Measurements from ENCODE around the gene PXDN. TPM values are rescaled to one million over a fixed set of nuclear protein-coding genes. Genes with fewer than 3 reads are reported as not detected.
"Not testable (repeated sequence)": the region's sequence is repeated elsewhere in the genome, so short reads cannot be mapped to it uniquely, and the experiment has no call there.

PXDN gene
- polyA plus RNA-seq, 1 donor, result 60.6 TPM

- DNase-seq, result no peak
- no peak overlapping the region for H3K27ac ChIP-seq (ENCODE audit: low read length)
Observed at GRCh38 chr2:1625281-1626001, 118.9 kb downstream of the PXDN start.

GRCh38 chr2:1623906-1624445 lies 120.3 kb downstream of the PXDN start:
- no peak overlapping the region for H3K4me3 ChIP-seq (ENCODE audit: low read length)
- H3K27me3 ChIP-seq (ENCODE audit: control insufficient read depth, insufficient read depth, low read length), result no peaks in the 10 kb centered on the region
- 90% methylated on average over 2 of the region's 16 CpGs for WGBS (ENCODE audit: insufficient coverage, low lambda C conversion rate)
- DNase-seq, result no peak
- H3K9me3 ChIP-seq (ENCODE audit: control insufficient read depth, low read depth, low read length), result no peaks in the 10 kb centered on the region
- H3K4me1 ChIP-seq (ENCODE audit: control insufficient read depth, insufficient read depth, low read length), result peaks cover 5% of the 10 kb centered on the region
- H3K36me3 ChIP-seq (ENCODE audit: control insufficient read depth, insufficient read depth, low read length), result no peaks in the 10 kb centered on the region
- H3K27ac ChIP-seq (ENCODE audit: low read length), result no peak overlapping the region

More at GRCh38 chr2:1625281-1626001, 118.9 kb downstream of the PXDN start:
- Histone ChIP-seq H3K4me3 (ENCODE audit: low read length) (no peak overlapping the region), H3K9me3 (ENCODE audit: control insufficient read depth, low read depth, low read length) (no peaks in the 10 kb centered on the region), H3K4me1 (ENCODE audit: control insufficient read depth, insufficient read depth, low read length) (peaks cover 5% of the 10 kb centered on the region), H3K36me3 (ENCODE audit: control insufficient read depth, insufficient read depth, low read length) (no peaks in the 10 kb centered on the region), H3K27me3 (ENCODE audit: control insufficient read depth, insufficient read depth, low read length) (no peaks in the 10 kb centered on the region)
- WGBS (ENCODE audit: insufficient coverage, low lambda C conversion rate), result no CpG with 5 or more reads among the region's 20 CpGs

GRCh38 chr2:1622521-1623200 lies 121.7 kb downstream of the PXDN start:
- H3K27me3 ChIP-seq (ENCODE audit: control insufficient read depth, insufficient read depth, low read length), result no peaks in the 10 kb centered on the region
- no peaks in the 10 kb centered on the region for H3K9me3 ChIP-seq (ENCODE audit: control insufficient read depth, low read depth, low read length)
- WGBS (ENCODE audit: insufficient coverage, low lambda C conversion rate), result no CpG with 5 or more reads among the region's 11 CpGs
- H3K27ac ChIP-seq (ENCODE audit: low read length), result no peak overlapping the region
- H3K4me3 ChIP-seq (ENCODE audit: low read length), result no peak overlapping the region
- no peaks in the 10 kb centered on the region for H3K36me3 ChIP-seq (ENCODE audit: control insufficient read depth, insufficient read depth, low read length)
- DNase-seq, result no peak
- peaks cover 11% of the 10 kb centered on the region for H3K4me1 ChIP-seq (ENCODE audit: control insufficient read depth, insufficient read depth, low read length)

GRCh38 chr2:1621976-1622375 lies 122.3 kb downstream of the PXDN start:
- not testable (repeated sequence) for H3K27me3 ChIP-seq (ENCODE audit: control insufficient read depth, insufficient read depth, low read length); H3K9me3 ChIP-seq (ENCODE audit: control insufficient read depth, low read depth, low read length); H3K4me3 ChIP-seq (ENCODE audit: low read length); H3K27ac ChIP-seq (ENCODE audit: low read length); DNase-seq; H3K36me3 ChIP-seq (ENCODE audit: control insufficient read depth, insufficient read depth, low read length)
- H3K4me1 ChIP-seq (ENCODE audit: control insufficient read depth, insufficient read depth, low read length), result peaks cover 13% of the 10 kb centered on the region
- no CpG with 5 or more reads among the region's 3 CpGs for WGBS (ENCODE audit: insufficient coverage, low lambda C conversion rate)

GRCh38 chr2:1621501-1621900 lies 122.8 kb downstream of the PXDN start:
- no peak for DNase-seq
- H3K36me3 ChIP-seq (ENCODE audit: control insufficient read depth, insufficient read depth, low read length), result no peaks in the 10 kb centered on the region
- no peaks in the 10 kb centered on the region for H3K27me3 ChIP-seq (ENCODE audit: control insufficient read depth, insufficient read depth, low read length)
- H3K4me3 ChIP-seq (ENCODE audit: low read length), result no peak overlapping the region
- H3K4me1 ChIP-seq (ENCODE audit: control insufficient read depth, insufficient read depth, low read length), result peaks cover 13% of the 10 kb centered on the region
- WGBS (ENCODE audit: insufficient coverage, low lambda C conversion rate), result no CpG with 5 or more reads among the region's 13 CpGs
- H3K9me3 ChIP-seq (ENCODE audit: control insufficient read depth, low read depth, low read length), result no peaks in the 10 kb centered on the region
- H3K27ac ChIP-seq (ENCODE audit: low read length), result no peak overlapping the region

GRCh38 chr2:1621041-1621440 lies 123.3 kb downstream of the PXDN start:
- no peak overlapping the region for H3K27ac ChIP-seq (ENCODE audit: low read length)

GRCh38 chr2:1620081-1620480 lies 124.2 kb downstream of the PXDN start:
- DNase-seq, result no peak
- Histone ChIP-seq H3K36me3 (ENCODE audit: control insufficient read depth, insufficient read depth, low read length) (no peaks in the 10 kb centered on the region), H3K27ac (ENCODE audit: low read length) (no peak overlapping the region), H3K9me3 (ENCODE audit: control insufficient read depth, low read depth, low read length) (no peaks in the 10 kb centered on the region), H3K4me3 (ENCODE audit: low read length) (no peak overlapping the region), H3K4me1 (ENCODE audit: control insufficient read depth, insufficient read depth, low read length) (peaks cover 9% of the 10 kb centered on the region), H3K27me3 (ENCODE audit: control insufficient read depth, insufficient read depth, low read length) (no peaks in the 10 kb centered on the region)
- 100% methylated on average over 1 of the region's 11 CpGs for WGBS (ENCODE audit: insufficient coverage, low lambda C conversion rate)

More at GRCh38 chr2:1621041-1621440, 123.3 kb downstream of the PXDN start:
- no CpG with 5 or more reads among the region's 11 CpGs for WGBS (ENCODE audit: insufficient coverage, low lambda C conversion rate)
- H3K4me1 ChIP-seq (ENCODE audit: control insufficient read depth, insufficient read depth, low read length), result peaks cover 13% of the 10 kb centered on the region
- H3K4me3 ChIP-seq (ENCODE audit: low read length), result no peak overlapping the region
- H3K9me3 ChIP-seq (ENCODE audit: control insufficient read depth, low read depth, low read length), result no peaks in the 10 kb centered on the region
- no peaks in the 10 kb centered on the region for H3K36me3 ChIP-seq (ENCODE audit: control insufficient read depth, insufficient read depth, low read length)
- no peak for DNase-seq
- no peaks in the 10 kb centered on the region for H3K27me3 ChIP-seq (ENCODE audit: control insufficient read depth, insufficient read depth, low read length)

- H3K36me3 ChIP-seq (ENCODE audit: control insufficient read depth, insufficient read depth, low read length), result no peaks in the 10 kb centered on the region
- H3K4me3 ChIP-seq (ENCODE audit: low read length), result no peak overlapping the region
- H3K4me1 ChIP-seq (ENCODE audit: control insufficient read depth, insufficient read depth, low read length), result peaks cover 9% of the 10 kb centered on the region
- H3K9me3 ChIP-seq (ENCODE audit: control insufficient read depth, low read depth, low read length), result no peaks in the 10 kb centered on the region
- no peak for DNase-seq
- no peaks in the 10 kb centered on the region for H3K27me3 ChIP-seq (ENCODE audit: control insufficient read depth, insufficient read depth, low read length)
- no peak overlapping the region for H3K27ac ChIP-seq (ENCODE audit: low read length)
- no CpG with 5 or more reads among the region's 10 CpGs for WGBS (ENCODE audit: insufficient coverage, low lambda C conversion rate)
Observed at GRCh38 chr2:1619556-1619955, 124.8 kb downstream of the PXDN start.

- no peak overlapping the region for H3K27ac ChIP-seq (ENCODE audit: low read length)
- H3K9me3 ChIP-seq (ENCODE audit: control insufficient read depth, low read depth, low read length), result no peaks in the 10 kb centered on the region
- H3K4me1 ChIP-seq (ENCODE audit: control insufficient read depth, insufficient read depth, low read length), result peaks cover 9% of the 10 kb centered on the region
- no peak overlapping the region for H3K4me3 ChIP-seq (ENCODE audit: low read length)
- no peaks in the 10 kb centered on the region for H3K36me3 ChIP-seq (ENCODE audit: control insufficient read depth, insufficient read depth, low read length)
- no CpG with 5 or more reads among the region's 3 CpGs for WGBS (ENCODE audit: insufficient coverage, low lambda C conversion rate)
- no peak for DNase-seq
- H3K27me3 ChIP-seq (ENCODE audit: control insufficient read depth, insufficient read depth, low read length), result no peaks in the 10 kb centered on the region
Observed at GRCh38 chr2:1618974-1619373, 125.3 kb downstream of the PXDN start.

GRCh38 chr2:1618191-1618961 lies 125.9 kb downstream of the PXDN start:
- H3K9me3 ChIP-seq (ENCODE audit: control insufficient read depth, low read depth, low read length), result no peaks in the 10 kb centered on the region
- H3K27ac ChIP-seq (ENCODE audit: low read length), result no peak overlapping the region
- H3K36me3 ChIP-seq (ENCODE audit: control insufficient read depth, insufficient read depth, low read length), result no peaks in the 10 kb centered on the region
- H3K4me1 ChIP-seq (ENCODE audit: control insufficient read depth, insufficient read depth, low read length), result peaks cover 9% of the 10 kb centered on the region
- no peak overlapping the region for H3K4me3 ChIP-seq (ENCODE audit: low read length)
- H3K27me3 ChIP-seq (ENCODE audit: control insufficient read depth, insufficient read depth, low read length), result no peaks in the 10 kb centered on the region
- DNase-seq, result peak in 1 of 2 donors; percentile 48
- no CpG with 5 or more reads among the region's 20 CpGs for WGBS (ENCODE audit: insufficient coverage, low lambda C conversion rate)
